PC-9 (cell line): ENCODE data around the gene TMEM63B.

Source experiments
- CTCF ChIP-seq: fragments of 200-600 bp; sonication (generic); conservative IDR thresholded peaks from 2 replicates; pipeline ENCODE4 v1.6.1; 2017; ENCODE audit warnings: mixed run types, antibody characterized with exemption, mild to moderate bottlenecking, moderate library complexity
- EZH2 ChIP-seq: fragments of 200-600 bp; sonication (generic); IDR thresholded peaks from 2 replicates; pipeline ENCODE4 v1.8.0; 2017; ENCODE audit warnings: antibody characterized with exemption, low read depth

GRCh38 chr6:44110005-44110676, 17.2 kb upstream of the TMEM63B start:
- no peak for TF ChIP-seq CTCF
- TF ChIP-seq EZH2 = no peak
